ENCODE measurements around the gene TRMT2A. TPM values are rescaled to one million over a fixed set of nuclear protein-coding genes. Genes with fewer than 3 reads are reported as not detected.

The TRMT2A gene
- total RNA-seq, 1 donor from 2014 or later: 78.5 TPM

- peak overlapping the region; percentile 94 for H3K27ac Mint-ChIP-seq
- H3K4me3 Mint-ChIP-seq (ENCODE audit: low read depth): no peak overlapping the region
- peak; percentile 52 for TF ChIP-seq CTCF (IDR thresholded peaks at IDR 0.05; ENCODE audit: unreplicated experiment)
- H3K9me3 Mint-ChIP-seq (ENCODE audit: low read depth): no peaks in the 10 kb centered on the region
- H3K36me3 Mint-ChIP-seq (ENCODE audit: insufficient read depth): peaks cover 23% of the 10 kb centered on the region
- DNase-seq (ENCODE audit: low spot score, unreplicated experiment): peak; percentile 37
- H3K4me1 Mint-ChIP-seq (ENCODE audit: low read depth): peaks cover 44% of the 10 kb centered on the region
- no peaks in the 10 kb centered on the region for H3K27me3 Mint-ChIP-seq
Observed at GRCh38 chr22:20084547-20085413, 32.2 kb downstream of the TRMT2A start.

- peaks cover 19% of the 10 kb centered on the region for H3K36me3 Mint-ChIP-seq (ENCODE audit: insufficient read depth)
- H3K27ac Mint-ChIP-seq: peak overlapping the region; percentile 95
- no peak for DNase-seq (ENCODE audit: low spot score, unreplicated experiment)
- no peaks in the 10 kb centered on the region for H3K27me3 Mint-ChIP-seq
- no peaks in the 10 kb centered on the region for H3K9me3 Mint-ChIP-seq (ENCODE audit: low read depth)
- no peak for TF ChIP-seq CTCF (IDR thresholded peaks at IDR 0.05; ENCODE audit: unreplicated experiment)
- no peak overlapping the region for H3K4me3 Mint-ChIP-seq (ENCODE audit: low read depth)
- H3K4me1 Mint-ChIP-seq (ENCODE audit: low read depth): peaks cover 44% of the 10 kb centered on the region
Observed at GRCh38 chr22:20083891-20084546, 33.0 kb downstream of the TRMT2A start.

- Mint-ChIP-seq H3K27ac (peak overlapping the region; percentile 95), H3K4me3 (ENCODE audit: low read depth) (peak overlapping the region; percentile 55), H3K27me3 (no peaks in the 10 kb centered on the region), H3K4me1 (ENCODE audit: low read depth) (peaks cover 44% of the 10 kb centered on the region), H3K9me3 (ENCODE audit: low read depth) (no peaks in the 10 kb centered on the region), H3K36me3 (ENCODE audit: insufficient read depth) (peaks cover 18% of the 10 kb centered on the region)
- no peak for TF ChIP-seq CTCF (IDR thresholded peaks at IDR 0.05; ENCODE audit: unreplicated experiment)
- no peak for DNase-seq (ENCODE audit: low spot score, unreplicated experiment)
Observed at GRCh38 chr22:20083157-20083890, 33.7 kb downstream of the TRMT2A start.

- TF ChIP-seq CTCF (IDR thresholded peaks at IDR 0.05; ENCODE audit: unreplicated experiment): no peak
- Mint-ChIP-seq H3K4me1 (ENCODE audit: low read depth) (peaks cover 47% of the 10 kb centered on the region), H3K27me3 (no peaks in the 10 kb centered on the region), H3K9me3 (ENCODE audit: low read depth) (no peaks in the 10 kb centered on the region), H3K36me3 (ENCODE audit: insufficient read depth) (peaks cover 3% of the 10 kb centered on the region), H3K4me3 (ENCODE audit: low read depth) (peak overlapping the region; percentile 92), H3K27ac (peak overlapping the region; percentile 98)
- DNase-seq (ENCODE audit: low spot score, unreplicated experiment): peak; percentile 22
Observed at GRCh38 chr22:20080776-20081654, 36.0 kb downstream of the TRMT2A start.
